OCI-LY1 (cell line): ENCODE results near the gene IFT74.

Experiments
- H2AFZ ChIP-seq: fragments of 200-600 bp; sonication (generic), shearing (Covaris generic); 2 replicates; pipeline ENCODE4 v1.6.0; 2014; ENCODE audit warnings: antibody characterized with exemption, mild to moderate bottlenecking, low read length
- H3F3A ChIP-seq: fragments of 200-600 bp; sonication (generic), shearing (Covaris generic); 2 replicates; pipeline ENCODE4 v1.6.0; 2014; ENCODE audit warnings: mild to moderate bottlenecking, antibody characterized with exemption, low read length, moderate library complexity; ENCODE audit not compliant: insufficient read depth
- H3K27ac ChIP-seq: fragments of 200-600 bp; sonication (generic); 2 replicates; pipeline ENCODE4 v1.5.1; 2014; ENCODE audit warnings: low read length, mixed run types, mild to moderate bottlenecking, low read depth; ENCODE audit not compliant: poor library complexity, severe bottlenecking
- H3K27me3 ChIP-seq: fragments of 200-600 bp; sonication (generic); 2 replicates; pipeline ENCODE4 v1.6.0; 2014; ENCODE audit warnings: antibody characterized with exemption, mild to moderate bottlenecking, low read length, moderate library complexity; ENCODE audit not compliant: insufficient read depth
- H3K36me3 ChIP-seq: fragments of 200-600 bp; sonication (generic); 2 replicates; pipeline ENCODE4 v1.6.1; 2014; ENCODE audit warnings: mild to moderate bottlenecking, antibody characterized with exemption, low read length, moderate library complexity, mixed read lengths; ENCODE audit not compliant: insufficient read depth
- H3K4me1 ChIP-seq: fragments of 200-600 bp; sonication (generic); 2 replicates; pipeline ENCODE4 v1.5.1; 2014; ENCODE audit warnings: mild to moderate bottlenecking, low read length, moderate library complexity; ENCODE audit not compliant: insufficient read depth, severe bottlenecking
- H3K4me2 ChIP-seq: fragments of 200-600 bp; sonication (generic), shearing (Covaris generic); 2 replicates; pipeline ENCODE4 v1.6.1; 2014; ENCODE audit warnings: low read length
- H3K4me3 ChIP-seq: fragments of 200-600 bp; sonication (generic); 2 replicates; pipeline ENCODE4 v1.5.1; 2014; ENCODE audit warnings: low read length, low read depth, mild to moderate bottlenecking, mixed read lengths; ENCODE audit not compliant: poor library complexity, severe bottlenecking
- H3K79me2 ChIP-seq: fragments of 200-600 bp; shearing (Covaris generic); 2 replicates; pipeline ENCODE4 v1.6.1; 2016; ENCODE audit warnings: mixed run types, low read length, mixed read lengths; ENCODE audit not compliant: insufficient read depth
- H3K9ac ChIP-seq: fragments of 200-600 bp; sonication (generic), shearing (Covaris generic); 2 replicates; pipeline ENCODE4 v1.6.1; 2014; ENCODE audit warnings: mild to moderate bottlenecking, low read length, mixed read lengths
- H3K9me2 ChIP-seq: fragments of 200-600 bp; sonication (generic), shearing (Covaris generic); 2 replicates; pipeline ENCODE4 v1.6.1; 2014; ENCODE audit warnings: low read depth, mild to moderate bottlenecking, low read length, mixed read lengths
- H3K9me3 ChIP-seq: fragments of 200-600 bp; shearing (Covaris generic); 2 replicates; pipeline ENCODE4 v1.6.1; 2014; ENCODE audit warnings: low read length, mixed read lengths
- H4K20me1 ChIP-seq: fragments of 200-600 bp; sonication (generic), shearing (Covaris generic); 2 replicates; pipeline ENCODE4 v1.6.0; 2016; ENCODE audit warnings: mild to moderate bottlenecking, low read length; ENCODE audit not compliant: insufficient read depth
- CTCF ChIP-seq: fragments of 200-600 bp; sonication (generic), shearing (Covaris generic); IDR thresholded peaks from 2 replicates; pipeline ENCODE4 v1.5.1; 2017; ENCODE audit warnings: mild to moderate bottlenecking, antibody characterized with exemption, low read length, moderate library complexity, mixed read lengths
- EZH2 ChIP-seq: fragments of 200-600 bp; sonication (generic), shearing (Covaris generic); IDR thresholded peaks from 2 replicates; pipeline ENCODE4 v1.8.0; 2017; ENCODE audit warnings: borderline replicate concordance, mixed run types, mild to moderate bottlenecking, antibody characterized with exemption, low read length, moderate library complexity, mixed read lengths

Gene IFT74

GRCh38 chr9:26949637-26950069, 6.6 kb upstream of the IFT74 start:
- H2AFZ ChIP-seq: no peak overlapping the region
- H3K9me3 ChIP-seq: no peaks in the 10 kb centered on the region
- no peak overlapping the region for H3K4me3 ChIP-seq
- H3K27me3 ChIP-seq: no peaks in the 10 kb centered on the region
- H3K9ac ChIP-seq: no peak overlapping the region
- H3K4me1 ChIP-seq: peaks cover 29% of the 10 kb centered on the region
- no peaks in the 10 kb centered on the region for H3F3A ChIP-seq
- H3K79me2 ChIP-seq: peaks cover 23% of the 10 kb centered on the region
- TF ChIP-seq EZH2 (no peak), CTCF (no peak)
- no peaks in the 10 kb centered on the region for H3K9me2 ChIP-seq
- no peak overlapping the region for H3K4me2 ChIP-seq
- H4K20me1 ChIP-seq: no peaks in the 10 kb centered on the region
- no peak overlapping the region for H3K27ac ChIP-seq
- H3K36me3 ChIP-seq: no peaks in the 10 kb centered on the region

- H3K9me3 ChIP-seq: no peaks in the 10 kb centered on the region
- H2AFZ ChIP-seq: no peak overlapping the region
- H3K27ac ChIP-seq: no peak overlapping the region
- peaks cover 29% of the 10 kb centered on the region for H3K4me1 ChIP-seq
- peaks cover 14% of the 10 kb centered on the region for H3K79me2 ChIP-seq
- TF ChIP-seq EZH2: no peak
- no peak for TF ChIP-seq CTCF
- no peak overlapping the region for H3K4me2 ChIP-seq
- no peaks in the 10 kb centered on the region for H3F3A ChIP-seq
- H3K9ac ChIP-seq: no peak overlapping the region
- H3K36me3 ChIP-seq: no peaks in the 10 kb centered on the region
- H4K20me1 ChIP-seq: no peaks in the 10 kb centered on the region
- H3K27me3 ChIP-seq: no peaks in the 10 kb centered on the region
- no peaks in the 10 kb centered on the region for H3K9me2 ChIP-seq
- H3K4me3 ChIP-seq: no peak overlapping the region
These were observed 5.7 kb upstream of the IFT74 start for GRCh38 chr9:26950521-26950920.

GRCh38 chr9:26951794-26952193, 4.4 kb upstream of the IFT74 start:
- H3K4me1 ChIP-seq: peaks cover 31% of the 10 kb centered on the region
- H3K36me3 ChIP-seq: no peaks in the 10 kb centered on the region
- H3K79me2 ChIP-seq: peaks cover 1% of the 10 kb centered on the region
- no peak overlapping the region for H3K4me3 ChIP-seq
- no peaks in the 10 kb centered on the region for H3F3A ChIP-seq
- no peaks in the 10 kb centered on the region for H3K27me3 ChIP-seq
- H3K9ac ChIP-seq: no peak overlapping the region
- no peak overlapping the region for H3K27ac ChIP-seq
- TF ChIP-seq CTCF (no peak), EZH2 (no peak)
- no peaks in the 10 kb centered on the region for H4K20me1 ChIP-seq
- H2AFZ ChIP-seq: no peak overlapping the region
- no peaks in the 10 kb centered on the region for H3K9me3 ChIP-seq
- no peaks in the 10 kb centered on the region for H3K9me2 ChIP-seq
- no peak overlapping the region for H3K4me2 ChIP-seq
